Measurements from ENCODE around the gene HSF4.

The HSF4 gene

DNA sequence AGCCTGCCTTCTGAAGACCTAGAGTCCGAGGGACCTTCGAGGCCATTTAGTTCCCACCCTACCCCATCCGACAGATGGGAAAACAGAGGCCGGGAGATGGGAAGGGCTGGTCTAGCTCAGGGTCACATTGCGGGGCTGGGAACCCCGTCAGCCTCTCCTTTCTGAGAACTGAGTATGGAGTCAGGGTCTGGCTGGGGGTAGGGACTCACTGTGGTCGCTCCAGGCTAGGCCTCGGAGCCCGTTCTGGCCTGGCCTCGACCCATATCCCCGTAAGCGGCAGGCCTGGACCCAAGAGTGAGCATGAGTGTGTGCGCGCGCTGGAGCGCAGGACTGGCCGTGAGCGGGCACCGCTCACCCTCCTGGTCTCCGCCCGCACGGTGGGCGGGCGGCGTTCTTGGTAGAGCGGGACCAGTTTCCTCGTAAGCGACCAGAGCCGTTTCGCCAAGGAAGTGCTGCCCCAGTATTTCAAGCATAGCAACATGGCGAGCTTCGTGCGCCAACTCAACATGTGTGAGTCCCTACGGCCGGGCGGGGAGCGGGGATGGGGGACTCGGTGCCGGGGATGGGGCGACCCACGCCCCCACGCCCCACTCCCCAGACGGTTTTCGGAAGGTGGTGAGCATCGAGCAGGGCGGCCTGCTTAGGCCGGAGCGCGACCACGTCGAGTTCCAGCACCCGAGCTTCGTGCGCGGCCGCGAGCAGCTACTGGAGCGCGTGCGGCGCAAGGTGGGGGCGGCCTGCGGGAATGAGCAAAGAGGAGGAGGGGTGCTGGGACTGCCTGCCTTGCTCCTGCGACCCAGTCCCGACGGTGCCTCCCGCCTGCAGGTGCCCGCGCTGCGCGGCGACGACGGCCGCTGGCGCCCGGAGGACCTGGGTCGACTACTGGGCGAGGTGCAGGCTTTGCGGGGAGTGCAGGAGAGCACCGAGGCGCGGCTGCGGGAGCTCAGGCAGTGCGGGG, 855 bp downstream of the HSF4 start:
- no peak overlapping the region for H3K27ac ChIP-seq
- TF ChIP-seq, protein P1, sequence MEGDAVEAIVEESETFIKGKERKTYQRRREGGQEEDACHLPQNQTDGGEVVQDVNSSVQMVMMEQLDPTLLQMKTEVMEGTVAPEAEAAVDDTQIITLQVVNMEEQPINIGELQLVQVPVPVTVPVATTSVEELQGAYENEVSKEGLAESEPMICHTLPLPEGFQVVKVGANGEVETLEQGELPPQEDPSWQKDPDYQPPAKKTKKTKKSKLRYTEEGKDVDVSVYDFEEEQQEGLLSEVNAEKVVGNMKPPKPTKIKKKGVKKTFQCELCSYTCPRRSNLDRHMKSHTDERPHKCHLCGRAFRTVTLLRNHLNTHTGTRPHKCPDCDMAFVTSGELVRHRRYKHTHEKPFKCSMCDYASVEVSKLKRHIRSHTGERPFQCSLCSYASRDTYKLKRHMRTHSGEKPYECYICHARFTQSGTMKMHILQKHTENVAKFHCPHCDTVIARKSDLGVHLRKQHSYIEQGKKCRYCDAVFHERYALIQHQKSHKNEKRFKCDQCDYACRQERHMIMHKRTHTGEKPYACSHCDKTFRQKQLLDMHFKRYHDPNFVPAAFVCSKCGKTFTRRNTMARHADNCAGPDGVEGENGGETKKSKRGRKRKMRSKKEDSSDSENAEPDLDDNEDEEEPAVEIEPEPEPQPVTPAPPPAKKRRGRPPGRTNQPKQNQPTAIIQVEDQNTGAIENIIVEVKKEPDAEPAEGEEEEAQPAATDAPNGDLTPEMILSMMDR (conservative IDR thresholded peaks at IDR 0.05): no peak

DNA sequence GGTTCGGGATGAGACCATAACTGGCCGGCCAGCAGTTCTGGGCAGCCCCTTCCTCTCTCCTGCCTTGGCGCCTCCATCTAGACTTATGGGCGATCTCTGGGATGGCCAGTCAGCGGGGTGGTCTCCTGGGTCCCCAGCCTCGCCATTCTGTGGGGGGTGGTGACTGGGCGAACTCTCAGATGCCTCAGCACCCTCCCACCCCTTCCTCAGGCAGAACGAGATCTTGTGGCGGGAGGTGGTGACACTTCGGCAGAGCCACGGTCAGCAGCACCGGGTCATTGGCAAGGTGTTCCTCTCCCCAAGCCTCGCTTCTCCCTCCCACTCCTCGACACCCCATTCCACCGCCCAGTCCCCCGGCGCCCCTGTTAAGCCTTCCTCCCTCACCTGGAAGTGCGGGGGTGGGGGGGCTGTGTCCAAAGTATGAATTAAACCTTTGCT, 1.6 kb downstream of the HSF4 start:
- TF ChIP-seq, protein P1 (conservative IDR thresholded peaks at IDR 0.05): no peak
- H3K27ac ChIP-seq: no peak overlapping the region

DNA sequence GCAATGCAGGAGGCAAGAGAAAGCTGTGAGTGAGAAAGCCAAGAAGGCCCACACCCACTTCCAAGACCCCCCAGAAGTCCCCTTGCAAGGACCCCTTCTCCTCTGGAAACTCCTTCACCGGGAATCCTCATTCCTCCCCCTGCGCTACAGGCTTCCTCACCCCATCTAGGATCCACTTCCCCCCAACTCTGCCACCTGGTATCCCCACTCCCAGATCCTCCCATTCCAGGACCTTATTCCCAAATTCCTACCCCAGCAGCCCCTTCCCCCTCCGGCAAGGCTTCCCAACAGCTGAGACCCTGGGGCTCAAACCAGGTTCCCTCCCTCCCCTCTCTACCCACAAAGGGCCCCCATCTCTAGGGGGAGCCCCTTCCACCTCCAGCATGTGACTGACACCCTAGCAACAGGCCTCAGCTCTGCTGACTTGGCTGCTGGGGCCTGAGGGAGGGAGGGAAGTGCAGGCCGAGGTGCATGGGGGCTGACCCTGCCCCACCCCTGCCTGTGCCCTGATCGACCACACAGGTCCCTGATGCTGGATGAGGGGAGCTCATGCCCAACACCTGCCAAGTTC, 2.1 kb downstream of the HSF4 start:
- TF ChIP-seq, protein P1 (conservative IDR thresholded peaks at IDR 0.05): no peak
- H3K27ac ChIP-seq: no peak overlapping the region

- TF ChIP-seq, protein P1 (conservative IDR thresholded peaks at IDR 0.05): no peak
- no peak overlapping the region for H3K27ac ChIP-seq
Observed at GRCh38 chr16:67167588-67167987, 3.0 kb downstream of the HSF4 start.

GRCh38 chr16:67169011-67169451, 4.5 kb downstream of the HSF4 start:
- TF ChIP-seq, protein P1 (conservative IDR thresholded peaks at IDR 0.05): no peak
- H3K27ac ChIP-seq: no peak overlapping the region

GRCh38 chr16:67169642-67170167, 5.2 kb downstream of the HSF4 start:
- TF ChIP-seq, protein P1 (conservative IDR thresholded peaks at IDR 0.05): no peak
- no peak overlapping the region for H3K27ac ChIP-seq
